Testis (tissue), 2 donors: ENCODE results near the gene FDPS.

ENCODE experiments used
- CTCF ChIP-seq, 3 experiments: fragments of 450-650 bp in 2 of 3; fragments of 200-600 bp in 1 of 3; sonication (generic) in 1 of 3; IDR thresholded peaks; one replicate each; pipeline ENCODE4 v1.5.1; 2016 to 2019; ENCODE audit warnings: antibody characterized with exemption in 3 of 3, mild to moderate bottlenecking in 2 of 3, moderate library complexity in 1 of 3
- POLR2A ChIP-seq: fragments of 450-650 bp; IDR thresholded peaks from one replicate; pipeline ENCODE4 v1.6.1; 2017; ENCODE audit warnings: antibody characterized with exemption, mild to moderate bottlenecking, moderate library complexity

- TF ChIP-seq CTCF (IDR thresholded peaks at IDR 0.05) (no peak), POLR2A (no peak)
Measured at GRCh38 chr1:155263067-155263466, 45.6 kb upstream of the FDPS start.
